Mammary epithelial cell (primary cell): ENCODE measurements around the gene RTN3.

Experiments
- CTCF ChIP-seq, 2 donors: IDR thresholded peaks in 1 of 2; conservative IDR thresholded peaks in 1 of 2; 2 replicates each; pipeline ENCODE4 v1.5.1; 2011 to 2012; ENCODE audit warnings: inconsistent platforms in 2 of 2, low read length in 2 of 2, mild to moderate bottlenecking in 2 of 2, control low read depth in 1 of 2, low read depth in 1 of 2; ENCODE audit not compliant: insufficient read depth in 1 of 2; ENCODE audit errors: extremely low read depth in 1 of 2
- EZH2 ChIP-seq: IDR thresholded peaks from 2 replicates; pipeline ENCODE4 v1.6.1; 2012; ENCODE audit warnings: low read length, inconsistent platforms, borderline replicate concordance

GRCh38 chr11:63761188-63761587 is 79.9 kb downstream of the RTN3 start:
- no peak for TF ChIP-seq CTCF (conservative IDR thresholded peaks at IDR 0.05 in 1 of 2, IDR thresholded peaks at IDR 0.05 in 1 of 2; ENCODE audit: extremely low read depth in 1 of 2, insufficient read depth in 1 of 2, low read depth in 1 of 2, low read length in 2 of 2)
- TF ChIP-seq EZH2, result no peak
